Measurements from ENCODE around the gene CYP27B1.

CYP27B1 gene

DNA sequence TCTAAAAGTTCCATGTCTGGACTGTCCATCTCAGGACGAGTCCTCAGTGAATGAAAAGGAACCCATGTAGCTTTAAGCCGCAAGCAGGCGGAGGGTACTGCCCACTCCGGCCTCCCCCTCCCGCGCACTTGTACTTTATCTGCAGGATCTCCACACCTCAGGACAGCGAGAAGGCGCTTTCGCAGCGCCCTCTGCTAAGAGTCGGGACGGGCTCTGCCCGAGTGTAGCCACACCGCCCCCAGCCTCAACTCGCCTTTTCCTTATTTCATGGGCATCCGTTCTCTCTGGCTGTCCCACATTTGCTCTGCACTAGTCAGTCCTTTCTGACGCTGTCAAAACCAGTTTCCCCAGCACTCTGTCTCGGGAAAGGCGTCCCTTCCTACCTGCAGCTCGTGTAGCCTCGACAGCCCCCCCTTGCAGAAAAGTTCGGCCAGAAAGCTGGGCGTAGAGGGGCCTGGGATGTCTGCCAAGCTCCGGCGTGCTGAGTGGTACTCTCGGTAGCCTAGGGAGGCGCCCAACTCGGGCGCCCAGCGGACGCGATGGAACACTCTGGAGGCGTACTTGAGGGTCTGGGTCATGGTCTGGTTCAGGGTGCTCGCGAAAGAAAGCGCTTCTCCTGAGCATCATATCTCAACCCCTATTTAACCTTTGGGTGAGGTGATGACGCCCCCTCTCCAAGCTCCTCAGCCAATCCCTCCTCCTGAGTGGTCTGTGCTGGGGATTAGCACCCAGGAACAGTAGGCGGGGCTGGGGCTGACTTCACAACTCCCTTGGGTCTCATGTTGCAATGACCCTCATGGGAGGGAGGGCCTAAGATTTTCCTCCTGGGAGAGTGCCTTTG, at the start of gene CYP27B1:
CYP27B1 (minus strand) TSS at position 615 of the 841 bp plus-strand sequence; CDS start at position 578, 37 bp downstream.
- no peak for DNase-seq

GRCh38 chr12:57816001-57816854, 49.4 kb upstream of the CYP27B1 start:
- no peak for DNase-seq

DNA sequence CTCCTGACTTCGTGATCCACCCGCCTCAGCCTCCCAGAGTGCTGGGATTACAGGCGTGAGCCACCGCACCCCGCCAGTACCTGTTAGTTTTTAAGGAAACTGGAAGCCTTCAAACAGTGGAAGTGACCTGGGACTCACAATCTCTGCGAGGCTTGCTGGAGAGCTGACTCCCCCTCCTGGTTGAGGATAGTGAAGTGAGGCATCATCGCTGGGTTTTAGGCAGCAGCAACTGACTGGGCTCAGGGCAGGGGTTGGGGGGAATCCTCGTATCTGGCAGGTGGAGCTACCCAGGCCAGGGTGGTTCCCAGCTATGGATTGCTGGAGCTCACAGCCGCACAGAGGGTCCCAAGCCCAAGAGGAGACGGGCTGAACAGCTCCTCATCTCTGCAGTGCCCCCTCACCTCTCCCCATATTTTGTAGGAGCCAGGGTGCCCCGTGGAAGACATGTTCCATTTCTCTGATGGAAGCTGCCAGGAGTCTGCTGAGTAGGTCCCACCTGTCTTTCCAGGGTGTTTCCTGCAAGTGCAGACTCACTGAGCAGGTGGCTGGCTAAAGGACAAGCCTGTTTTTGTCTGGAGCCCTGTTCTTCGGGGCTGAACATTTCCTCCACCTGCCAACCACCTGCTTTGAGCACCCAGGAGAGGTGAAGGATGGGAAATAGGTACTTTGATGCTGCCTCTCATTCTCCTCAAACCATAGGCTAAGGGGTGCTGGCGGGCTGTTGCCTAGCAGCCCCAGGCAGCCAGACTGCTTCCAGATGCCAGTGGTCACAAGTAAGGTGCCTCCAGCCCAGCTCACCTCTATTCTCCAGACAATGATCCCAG, 48.5 kb upstream of the CYP27B1 start:
- DNase-seq = no peak

DNA sequence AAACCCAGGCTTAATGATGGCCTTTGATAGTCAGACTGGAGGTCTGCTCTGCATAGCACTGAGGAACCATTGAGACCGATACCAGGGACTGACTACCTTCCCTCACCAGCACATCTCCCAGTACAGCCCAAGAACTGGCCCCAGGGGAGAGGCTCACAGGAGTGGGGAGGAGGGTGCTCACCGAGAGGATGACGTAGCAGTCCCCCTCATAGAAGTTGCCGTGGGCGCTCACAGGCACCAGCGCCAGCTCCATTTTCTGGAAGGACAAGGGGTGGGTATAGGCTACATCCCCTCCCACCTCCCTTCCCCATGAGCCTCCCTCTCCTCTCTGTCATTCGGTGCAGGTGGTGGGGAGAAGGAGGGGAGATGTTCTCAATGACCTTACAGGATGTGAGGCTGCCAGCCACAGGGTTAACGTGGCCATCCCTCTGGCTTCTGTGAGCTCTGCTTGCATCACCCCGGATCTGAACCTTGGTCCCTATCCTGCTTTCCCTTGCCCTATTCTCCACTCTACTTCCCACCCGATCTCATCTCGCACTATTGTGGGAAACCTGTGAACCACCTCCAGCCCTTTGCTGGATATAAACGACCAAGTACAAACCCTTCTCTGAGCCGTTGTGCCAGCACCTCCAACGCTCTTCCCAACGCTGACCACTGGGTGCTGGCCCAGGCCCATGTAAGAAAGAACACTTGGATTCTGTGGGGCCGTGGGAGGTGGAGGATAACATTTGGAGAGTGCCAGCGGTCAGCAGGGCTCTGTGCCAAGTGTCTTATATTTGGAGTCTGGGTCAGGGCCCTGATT, 47.3 kb upstream of the CYP27B1 start:
- no peak for DNase-seq

GRCh38 chr12:57813111-57813970, 46.5 kb upstream of the CYP27B1 start:
- no peak for DNase-seq

DNA sequence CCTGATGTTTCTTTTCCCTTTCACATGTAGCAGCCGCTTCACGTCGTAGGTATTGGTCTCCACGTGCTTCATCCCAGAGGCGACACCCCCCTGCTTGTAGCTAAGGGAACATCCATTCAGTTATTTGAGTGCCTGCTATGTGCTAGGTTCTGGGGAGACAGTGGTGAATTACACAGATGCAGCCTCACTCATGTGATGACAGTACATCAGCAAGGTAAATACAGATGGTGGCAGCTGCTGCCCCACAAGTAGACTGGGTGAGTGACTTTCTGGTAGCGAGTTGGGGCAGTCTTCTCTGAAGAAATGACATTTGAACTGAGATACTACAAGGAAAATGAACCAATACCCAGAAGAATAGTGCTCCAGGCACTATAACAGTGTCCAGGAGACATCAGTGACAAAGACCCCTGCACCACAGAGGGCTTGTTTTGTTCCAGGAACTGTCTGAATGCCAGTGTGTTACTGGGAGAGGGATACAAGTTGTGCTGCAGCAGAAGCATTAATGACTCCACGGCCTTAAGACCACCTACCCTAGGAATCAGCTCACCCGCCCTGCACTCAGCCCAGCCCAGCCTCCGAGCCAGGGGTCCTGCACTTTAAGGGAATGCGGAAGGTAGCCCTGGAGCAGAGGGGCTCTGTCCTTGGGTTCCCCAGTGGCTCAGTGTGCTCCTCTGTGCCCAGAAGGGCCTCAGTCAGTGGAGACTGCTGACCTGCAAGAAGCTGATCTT, 44.3 kb upstream of the CYP27B1 start:
- DNase-seq = no peak

- no peak for DNase-seq
Measured at GRCh38 chr12:57810450-57810849, 43.6 kb upstream of the CYP27B1 start.

- DNase-seq = no peak
Measured at GRCh38 chr12:57809425-57809824, 42.5 kb upstream of the CYP27B1 start.

DNA sequence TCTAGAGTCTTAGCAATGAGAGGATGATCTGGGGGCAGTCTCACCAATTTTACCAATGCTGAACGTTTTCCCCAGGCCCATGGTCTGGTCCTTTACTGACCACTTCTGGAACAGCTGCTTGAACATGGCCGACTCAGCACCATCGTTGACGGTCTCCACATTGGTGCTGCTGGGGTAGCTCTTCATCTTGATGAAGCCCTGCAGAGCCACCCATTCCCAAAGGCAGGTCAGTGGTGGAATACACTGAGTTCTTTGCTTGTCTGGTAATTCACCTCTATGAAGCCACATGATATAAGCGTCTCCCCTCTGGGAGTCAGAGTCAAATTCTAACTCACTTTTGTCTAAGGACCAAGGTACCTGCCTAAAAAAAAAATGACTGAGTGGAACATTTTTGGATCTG, 41.5 kb upstream of the CYP27B1 start:
- DNase-seq = no peak

DNA sequence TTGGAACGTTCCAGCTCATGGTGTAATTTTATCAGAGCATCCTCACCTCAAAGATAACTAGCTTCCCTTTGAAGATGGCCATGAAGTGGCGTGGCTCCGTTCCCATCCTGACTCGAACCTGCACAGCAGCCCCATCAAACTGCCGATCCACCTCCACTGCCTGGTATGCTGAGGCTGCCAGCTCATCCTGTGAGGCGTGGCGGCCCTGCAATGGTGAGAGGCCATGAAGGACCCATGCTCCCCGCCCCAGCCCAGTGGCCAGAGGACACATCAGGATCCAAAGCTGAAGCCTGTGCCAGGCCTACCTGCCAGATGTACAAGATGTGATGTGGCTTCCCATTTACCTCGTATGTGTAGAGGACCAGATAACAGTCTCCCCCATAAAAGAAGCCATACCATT, 40.4 kb upstream of the CYP27B1 start:
- DNase-seq = no peak

DNA sequence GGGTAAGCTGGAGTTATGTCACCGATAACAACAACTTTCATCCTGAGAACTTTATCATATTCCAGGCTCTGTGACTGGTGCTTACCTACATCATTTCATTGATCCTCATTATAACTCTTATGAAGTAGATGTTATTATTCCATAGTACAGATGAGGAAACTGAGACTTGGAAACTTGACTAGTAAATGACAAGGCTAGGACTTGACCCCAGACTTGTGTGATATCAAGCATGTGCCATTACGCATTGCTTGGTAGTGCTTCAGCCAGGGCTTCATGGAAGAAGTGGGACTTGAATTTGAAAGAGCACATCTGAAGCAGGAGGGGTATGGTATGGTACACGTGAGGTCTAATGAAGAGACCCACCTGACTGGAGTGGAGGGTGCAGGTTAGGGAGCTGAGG, 39.8 kb upstream of the CYP27B1 start:
- no peak for DNase-seq

GRCh38 chr12:57803319-57803893, 36.5 kb upstream of the CYP27B1 start:
- no peak for DNase-seq

GRCh38 chr12:57802607-57803006, 35.7 kb upstream of the CYP27B1 start:
- no peak for DNase-seq

DNA sequence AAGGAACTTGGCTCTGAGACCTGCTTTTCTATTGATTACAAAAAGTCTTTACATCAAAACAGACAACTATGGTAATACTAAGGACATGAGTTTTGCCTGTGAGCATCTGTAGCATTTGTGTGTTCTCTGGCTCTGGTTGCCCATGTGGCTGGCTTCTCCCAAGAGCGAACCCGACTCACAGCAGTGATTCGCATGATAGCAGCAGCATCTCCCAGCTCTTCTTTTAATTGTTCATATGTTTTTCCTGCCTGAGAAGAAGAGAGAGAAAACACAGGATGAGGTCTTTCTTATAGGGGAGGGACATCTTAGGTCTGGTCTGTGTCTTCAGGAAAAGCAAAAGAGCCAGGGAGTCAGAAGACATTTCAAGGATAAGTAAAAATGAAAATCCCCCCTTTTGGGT, 34.1 kb upstream of the CYP27B1 start:
- DNase-seq = no peak

DNA sequence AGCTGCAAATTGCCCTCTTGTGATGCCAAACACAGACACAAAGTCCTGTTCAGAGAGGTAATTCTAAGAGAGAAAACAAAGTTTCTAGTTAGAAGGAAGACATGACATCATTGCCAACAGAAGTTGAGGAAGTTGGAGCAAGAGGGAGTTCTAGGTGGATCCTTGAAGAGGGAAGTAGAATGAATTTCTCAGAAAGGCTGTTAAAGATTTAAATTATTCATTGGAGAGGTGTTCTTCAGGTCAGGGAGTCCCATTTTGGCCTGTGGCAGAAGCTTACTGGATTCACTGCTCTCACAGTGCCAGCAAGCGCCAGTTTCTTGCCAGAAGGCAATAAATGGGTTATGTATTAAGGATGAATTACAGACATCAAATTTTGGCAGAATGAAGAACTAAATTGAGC, 31.1 kb upstream of the CYP27B1 start:
- DNase-seq = peak in 1 of 2 donors; percentile 47

- DNase-seq = no peak
Measured at GRCh38 chr12:57796996-57797395, 30.1 kb upstream of the CYP27B1 start.

- DNase-seq = no peak
Measured at GRCh38 chr12:57795354-57795753, 28.5 kb upstream of the CYP27B1 start.

- no peak for DNase-seq
Measured at GRCh38 chr12:57793920-57794319, 27.0 kb upstream of the CYP27B1 start.

DNA sequence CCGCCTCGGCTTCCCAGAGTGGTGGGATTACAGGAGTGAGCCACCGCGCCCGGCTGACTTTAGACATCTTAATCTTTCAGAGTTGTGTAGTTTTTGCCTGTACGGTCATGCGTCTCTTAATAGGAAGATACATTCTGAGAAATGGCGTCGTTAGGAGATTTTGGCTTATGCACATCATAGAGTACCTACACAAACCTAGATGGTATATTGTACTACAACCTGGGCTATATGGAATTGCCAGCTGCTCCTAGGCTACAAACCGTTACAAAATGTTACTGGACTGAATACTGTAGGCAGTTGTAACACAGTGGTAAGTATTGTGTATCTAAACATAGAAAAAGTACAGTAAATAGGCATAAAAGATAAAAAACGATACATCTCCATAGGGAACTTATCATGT, 17.0 kb upstream of the CYP27B1 start:
- DNase-seq = no peak

GRCh38 chr12:57783466-57783801, 16.6 kb upstream of the CYP27B1 start:
- no peak for DNase-seq
